OCI-LY3 (cell line): ENCODE measurements around the gene SLC25A47.

Source experiments
- EZH2phosphoT487 ChIP-seq: fragments of 200-600 bp; shearing (Covaris generic); IDR thresholded peaks from 2 replicates; pipeline ENCODE4 v1.6.1; 2018; ENCODE audit warnings: antibody characterized with exemption, mixed run types, low read depth
- TF ChIP-seq, protein P1 (sequence below): fragments of 200-600, 300-600 bp; sonication (generic); IDR thresholded peaks from 2 replicates; pipeline ENCODE4 v1.5.1; 2014; ENCODE audit warnings: antibody characterized with exemption, low read length, low read depth

GRCh38 chr14:100312877-100313400 lies 10.2 kb upstream of the SLC25A47 start:
- TF ChIP-seq, protein P1, sequence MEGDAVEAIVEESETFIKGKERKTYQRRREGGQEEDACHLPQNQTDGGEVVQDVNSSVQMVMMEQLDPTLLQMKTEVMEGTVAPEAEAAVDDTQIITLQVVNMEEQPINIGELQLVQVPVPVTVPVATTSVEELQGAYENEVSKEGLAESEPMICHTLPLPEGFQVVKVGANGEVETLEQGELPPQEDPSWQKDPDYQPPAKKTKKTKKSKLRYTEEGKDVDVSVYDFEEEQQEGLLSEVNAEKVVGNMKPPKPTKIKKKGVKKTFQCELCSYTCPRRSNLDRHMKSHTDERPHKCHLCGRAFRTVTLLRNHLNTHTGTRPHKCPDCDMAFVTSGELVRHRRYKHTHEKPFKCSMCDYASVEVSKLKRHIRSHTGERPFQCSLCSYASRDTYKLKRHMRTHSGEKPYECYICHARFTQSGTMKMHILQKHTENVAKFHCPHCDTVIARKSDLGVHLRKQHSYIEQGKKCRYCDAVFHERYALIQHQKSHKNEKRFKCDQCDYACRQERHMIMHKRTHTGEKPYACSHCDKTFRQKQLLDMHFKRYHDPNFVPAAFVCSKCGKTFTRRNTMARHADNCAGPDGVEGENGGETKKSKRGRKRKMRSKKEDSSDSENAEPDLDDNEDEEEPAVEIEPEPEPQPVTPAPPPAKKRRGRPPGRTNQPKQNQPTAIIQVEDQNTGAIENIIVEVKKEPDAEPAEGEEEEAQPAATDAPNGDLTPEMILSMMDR = no peak
- no peak for TF ChIP-seq EZH2phosphoT487
